GM21786 (cell line): ENCODE data around the gene AK9.
"Not testable (repeated sequence)": the region's sequence is repeated elsewhere in the genome, so short reads cannot be mapped to it uniquely, and the experiment has no call there.

ENCODE experiments used
- ATAC-seq: cut with Tn5 transposase; IDR thresholded peaks from one replicate; pipeline ENCODE4 v1.9.1; 2021; ENCODE audit not compliant: unreplicated experiment

AK9 gene

GRCh38 chr6:109696355-109696754 lies 5.4 kb upstream of the AK9 start:
- no peak for ATAC-seq

- no peak for ATAC-seq
These were observed 4.5 kb upstream of the AK9 start for GRCh38 chr6:109695468-109695867.

- peak; percentile 28 for ATAC-seq
These were observed 2.1 kb upstream of the AK9 start for GRCh38 chr6:109693111-109693510.

- peak; percentile 29 for ATAC-seq
These were observed 647 bp downstream of the AK9 start for GRCh38 chr6:109690373-109690736.

- ATAC-seq = no peak
These were observed 3.7 kb downstream of the AK9 start for GRCh38 chr6:109687271-109687761.

GRCh38 chr6:109686566-109687265 lies 4.3 kb downstream of the AK9 start:
- no peak for ATAC-seq

GRCh38 chr6:109678661-109679505 lies 12.1 kb downstream of the AK9 start:
- ATAC-seq = not testable (repeated sequence)

GRCh38 chr6:109678240-109678639 lies 12.8 kb downstream of the AK9 start:
- ATAC-seq = no peak

- ATAC-seq = no peak
These were observed 14.3 kb downstream of the AK9 start for GRCh38 chr6:109676724-109677123.

- ATAC-seq = no peak
These were observed 18.2 kb downstream of the AK9 start for GRCh38 chr6:109672839-109673238.

GRCh38 chr6:109672175-109672574 lies 18.8 kb downstream of the AK9 start:
- ATAC-seq = no peak

- no peak for ATAC-seq
These were observed 19.3 kb downstream of the AK9 start for GRCh38 chr6:109671733-109672132.

GRCh38 chr6:109669811-109670210 lies 21.2 kb downstream of the AK9 start:
- ATAC-seq = no peak

- no peak for ATAC-seq
These were observed 28.8 kb downstream of the AK9 start for GRCh38 chr6:109662192-109662591.

- ATAC-seq = peak; percentile 48
These were observed 30.3 kb downstream of the AK9 start for GRCh38 chr6:109660526-109661320.

- no peak for ATAC-seq
These were observed 35.2 kb downstream of the AK9 start for GRCh38 chr6:109655761-109656262.

GRCh38 chr6:109653264-109653663 lies 37.7 kb downstream of the AK9 start:
- ATAC-seq = no peak

- ATAC-seq = no peak
These were observed 46.9 kb downstream of the AK9 start for GRCh38 chr6:109644131-109644530.

- no peak for ATAC-seq
These were observed 58.6 kb downstream of the AK9 start for GRCh38 chr6:109632405-109632804.

GRCh38 chr6:109631403-109631802 lies 59.6 kb downstream of the AK9 start:
- no peak for ATAC-seq
